ENCODE results near the gene NR4A3.

The NR4A3 gene

GRCh38 chr9:99813739-99814138, 7.9 kb upstream of the NR4A3 start:
- DNase-seq, result no peak

GRCh38 chr9:99814359-99814758, 7.3 kb upstream of the NR4A3 start:
- no peak for DNase-seq

DNA sequence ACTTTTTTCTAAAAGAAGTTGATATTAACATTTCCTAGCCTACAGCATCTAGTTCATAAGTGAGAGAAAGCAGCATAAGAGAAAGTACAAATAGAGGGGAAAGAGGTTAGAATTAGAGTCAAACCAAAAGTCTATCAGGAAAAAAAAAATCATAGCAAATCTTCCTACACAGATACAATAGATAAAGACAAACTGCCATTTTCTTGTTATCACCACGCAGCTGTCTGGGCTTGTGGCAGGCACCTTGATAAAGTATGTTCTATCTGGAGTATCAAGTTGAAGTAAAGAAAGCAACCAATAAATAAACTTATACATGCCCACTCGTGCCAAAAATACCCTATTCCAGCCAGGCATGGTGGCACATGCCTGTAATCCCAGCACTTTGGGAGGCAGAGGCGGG, 5.3 kb upstream of the NR4A3 start:
- no peak for DNase-seq

GRCh38 chr9:99818500-99818899, 3.2 kb upstream of the NR4A3 start:
- DNase-seq, result no peak

- peak in 55 of 58 donors; percentile 31 to 93 (median 84) for DNase-seq
Measured at GRCh38 chr9:99819123-99819855, 2.4 kb upstream of the NR4A3 start.

DNA sequence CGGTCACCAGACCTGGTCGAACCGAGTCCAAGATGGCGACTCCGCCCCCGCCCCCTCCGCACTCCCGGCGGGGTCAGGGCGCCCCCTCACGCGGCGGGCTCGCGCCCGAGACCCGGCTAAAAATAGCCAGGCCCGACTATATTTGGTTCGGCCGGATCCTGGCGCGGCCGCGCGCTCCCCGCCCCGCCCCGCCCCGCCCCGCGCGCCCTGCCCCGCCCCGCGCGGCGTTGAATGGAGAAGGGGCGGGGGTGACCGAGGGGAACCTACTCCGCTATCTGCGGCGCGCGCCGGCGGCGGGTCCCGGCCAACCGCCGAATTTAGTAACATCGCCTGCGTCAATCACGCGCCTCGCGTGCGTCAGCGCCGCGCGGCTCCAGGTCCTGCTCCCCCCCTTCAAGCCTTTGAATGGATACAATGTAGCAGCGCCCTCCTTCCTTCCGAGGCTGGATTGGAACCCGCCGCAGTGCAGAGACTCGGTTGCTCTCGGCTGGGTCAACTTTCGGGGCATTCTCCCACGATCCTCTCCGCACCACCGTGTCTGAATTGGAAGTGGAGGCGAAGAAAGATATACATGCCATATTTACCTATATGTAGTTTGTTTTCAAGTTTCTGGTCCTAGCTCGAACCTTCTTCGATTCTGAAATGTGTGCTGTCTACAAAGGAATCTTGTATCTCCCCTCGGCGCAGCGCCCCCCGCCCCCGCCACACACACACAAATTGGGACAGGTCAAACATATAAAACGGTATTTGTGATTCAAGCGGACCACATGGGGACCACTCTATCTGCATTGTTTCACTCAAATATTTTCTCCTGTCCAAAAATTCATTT, 1.6 kb upstream of the NR4A3 start:
- DNase-seq, result peak; percentile 43 to 99 (median 90)

GRCh38 chr9:99820685-99821395, 845 bp upstream of the NR4A3 start:
- peak in 48 of 58 donors; percentile 32 to 86 (median 67) for DNase-seq

GRCh38 chr9:99822109-99822805, 572 bp downstream of the NR4A3 start:
- DNase-seq, result peak in 32 of 58 donors; percentile 14 to 75 (median 48)

GRCh38 chr9:99822806-99823591, 1.3 kb downstream of the NR4A3 start:
- DNase-seq, result peak in 8 of 58 donors; percentile 33 to 67 (median 40)

- DNase-seq, result peak in 27 of 58 donors; percentile 7 to 71 (median 36)
Measured at GRCh38 chr9:99823681-99824377, 2.1 kb downstream of the NR4A3 start.

GRCh38 chr9:99824378-99825171, 2.9 kb downstream of the NR4A3 start:
- DNase-seq, result peak in 6 of 58 donors; percentile 9 to 49 (median 14)

DNA sequence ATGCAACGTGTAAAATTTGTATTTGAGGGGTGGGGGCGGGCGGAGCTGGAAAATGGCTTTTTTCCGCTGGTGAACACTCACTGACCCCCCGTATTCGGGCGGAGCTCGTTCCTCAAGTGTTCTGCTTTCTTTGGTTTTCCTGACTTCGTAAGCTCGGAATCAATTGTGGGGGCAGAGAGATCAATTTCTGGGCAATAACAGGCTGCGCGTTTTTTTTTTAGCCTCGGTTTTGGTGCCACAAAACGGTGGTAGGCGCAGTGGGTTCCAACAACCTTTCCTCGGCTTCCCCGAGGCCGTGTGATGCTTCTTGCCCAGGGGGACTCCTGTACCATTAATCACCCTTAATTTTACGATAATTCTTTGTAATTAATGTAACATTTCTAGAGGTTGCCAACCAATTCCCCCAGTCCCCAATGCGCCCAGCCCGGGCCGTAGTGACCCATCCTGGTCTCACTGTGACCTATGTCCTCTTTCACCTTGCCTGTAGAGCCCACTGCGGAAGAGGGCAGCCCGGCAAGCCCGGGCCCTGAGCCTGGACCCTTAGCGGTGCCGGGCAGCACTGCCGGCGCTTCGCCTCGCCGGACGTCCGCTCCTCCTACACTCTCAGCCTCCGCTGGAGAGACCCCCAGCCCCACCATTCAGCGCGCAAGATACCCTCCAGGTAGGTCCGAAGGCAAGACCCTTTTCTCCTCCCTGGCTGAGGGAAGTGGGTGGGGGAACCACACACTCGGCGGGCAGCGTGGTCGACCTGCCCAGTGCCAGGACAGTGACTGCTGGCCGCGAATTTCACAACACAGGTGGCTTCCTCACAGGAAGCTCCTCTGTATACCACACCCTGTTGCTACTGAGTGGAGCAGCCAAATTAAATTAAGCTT, 3.7 kb downstream of the NR4A3 start:
- DNase-seq, result no peak

DNA sequence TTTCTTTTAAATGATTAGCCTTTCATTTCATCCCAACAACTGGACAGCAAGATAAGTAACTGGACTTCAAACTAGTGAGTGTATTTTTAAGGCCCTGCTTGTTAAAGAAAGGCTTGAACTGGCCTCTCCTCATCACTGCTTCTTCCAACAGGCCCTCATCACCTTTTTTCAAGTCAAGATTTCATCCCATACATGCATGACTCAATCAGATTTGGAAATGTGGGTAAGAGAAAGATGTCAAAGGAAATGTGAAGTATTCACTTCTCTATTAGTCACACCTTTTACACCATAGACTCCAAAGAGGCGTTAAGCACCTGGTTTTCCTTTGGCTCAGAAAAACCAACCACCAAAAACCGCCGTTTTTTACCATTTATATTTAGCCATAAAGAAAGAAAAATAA, 4.9 kb downstream of the NR4A3 start:
- no peak for DNase-seq

DNA sequence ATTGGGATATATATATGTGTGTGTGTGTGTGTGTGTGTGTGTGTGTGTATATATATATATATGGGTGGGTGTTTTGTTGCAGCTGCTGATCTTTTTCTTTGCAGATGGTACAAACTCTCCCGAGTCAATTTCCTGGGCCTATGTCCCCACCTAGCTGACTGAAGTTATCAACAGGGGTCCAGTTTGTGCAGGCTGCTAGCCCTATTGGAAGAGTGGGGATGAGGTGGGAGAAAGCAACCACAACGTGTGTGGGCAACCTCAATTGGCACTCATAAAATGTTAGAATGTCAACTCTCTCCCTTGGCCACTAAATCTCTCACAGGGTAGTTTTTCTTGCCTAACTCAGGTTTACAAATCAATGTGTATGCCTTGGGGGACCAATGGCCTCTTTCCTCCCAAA, 5.6 kb downstream of the NR4A3 start:
- no peak for DNase-seq

- DNase-seq, result no peak
Measured at GRCh38 chr9:99828054-99828416, 6.3 kb downstream of the NR4A3 start.

- DNase-seq, result no peak
Measured at GRCh38 chr9:99828417-99829176, 6.9 kb downstream of the NR4A3 start.

All from anterior cingulate cortex (tissue), 58 donors.